CMK (cell line): ENCODE results near the gene KCNIP4.

ENCODE experiments used
- DNase-seq: peaks from one replicate; pipeline ENCODE4 v3.0.0-alpha.2; 2010; ENCODE audit warnings: low read depth

The KCNIP4 gene

DNA sequence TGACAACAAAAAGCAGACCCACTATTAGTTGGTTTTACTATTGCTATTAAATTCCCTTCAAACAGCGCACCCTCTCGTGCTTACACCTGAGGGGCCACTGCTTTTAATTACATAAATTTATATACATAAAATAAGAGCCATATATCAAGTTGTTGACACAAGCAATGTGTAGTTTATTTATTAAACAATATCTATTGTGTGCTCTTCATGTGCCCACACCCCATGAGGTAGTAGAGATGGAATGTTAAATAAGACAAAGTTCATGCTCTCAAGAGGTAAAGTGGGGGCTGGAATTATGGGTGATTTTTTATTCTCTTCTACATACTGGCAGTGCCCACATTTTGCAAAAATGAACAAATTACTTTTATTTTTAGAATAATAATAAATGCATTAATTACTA is 47.3 kb downstream of the KCNIP4 start:
- no peak for DNase-seq

DNA sequence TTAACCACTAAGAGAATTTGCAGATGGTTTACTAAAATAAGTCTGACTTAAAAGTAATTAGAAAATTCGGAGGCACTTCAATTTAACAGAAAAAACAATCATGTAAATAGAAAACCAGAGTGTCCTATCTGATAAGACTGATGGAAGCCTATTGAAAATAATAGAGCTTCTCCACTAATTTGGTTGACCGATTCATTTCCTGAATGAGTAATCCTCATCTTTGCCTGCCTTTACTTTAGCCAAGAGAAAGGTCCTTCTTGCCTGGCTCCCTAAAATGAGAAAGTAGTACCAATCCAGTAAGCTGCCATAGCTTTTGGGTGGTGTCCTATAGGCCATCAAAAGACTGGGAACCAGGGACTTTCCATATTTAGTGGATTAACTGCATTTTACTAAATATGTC is 48.4 kb downstream of the KCNIP4 start:
- no peak for DNase-seq

DNA sequence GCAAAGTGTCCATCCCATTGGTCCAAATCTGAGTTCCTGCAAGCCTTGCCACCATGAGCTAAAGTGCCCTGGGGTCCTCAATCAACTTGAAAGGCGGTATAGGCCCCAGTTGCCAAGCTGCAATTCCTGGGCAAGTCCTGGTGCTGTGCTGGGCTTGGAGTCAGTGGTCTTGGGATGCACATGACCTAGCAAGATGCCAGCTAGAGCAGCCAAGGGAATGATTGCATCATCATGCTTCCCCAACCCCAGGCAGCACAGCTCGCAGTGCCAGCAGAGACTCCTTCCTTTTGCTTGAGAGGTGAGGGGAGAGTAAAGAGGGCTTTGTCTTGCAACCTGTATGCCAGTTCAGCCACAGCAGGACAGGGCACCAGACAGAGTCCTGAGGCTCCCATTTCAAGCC is 50.5 kb downstream of the KCNIP4 start:
- DNase-seq, result no peak

DNA sequence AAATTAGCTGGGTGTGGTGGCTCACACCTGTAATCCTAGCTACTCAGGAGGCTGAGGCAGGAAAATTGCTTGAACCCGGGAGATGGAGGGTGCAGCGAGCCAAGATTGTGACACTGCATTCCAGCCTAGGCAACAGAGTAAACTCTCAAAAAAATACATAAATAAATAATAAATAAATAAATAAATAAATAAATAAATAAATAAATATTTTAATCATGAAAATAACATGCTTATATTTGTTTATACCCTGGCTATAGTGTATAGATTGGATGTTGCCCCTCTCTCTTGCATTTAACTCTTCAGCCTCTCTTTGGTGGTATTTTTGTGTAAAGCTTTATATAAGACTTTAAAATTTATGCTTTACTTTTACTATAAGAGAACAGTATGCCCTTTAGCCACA is 51.8 kb downstream of the KCNIP4 start:
- DNase-seq, result no peak

DNA sequence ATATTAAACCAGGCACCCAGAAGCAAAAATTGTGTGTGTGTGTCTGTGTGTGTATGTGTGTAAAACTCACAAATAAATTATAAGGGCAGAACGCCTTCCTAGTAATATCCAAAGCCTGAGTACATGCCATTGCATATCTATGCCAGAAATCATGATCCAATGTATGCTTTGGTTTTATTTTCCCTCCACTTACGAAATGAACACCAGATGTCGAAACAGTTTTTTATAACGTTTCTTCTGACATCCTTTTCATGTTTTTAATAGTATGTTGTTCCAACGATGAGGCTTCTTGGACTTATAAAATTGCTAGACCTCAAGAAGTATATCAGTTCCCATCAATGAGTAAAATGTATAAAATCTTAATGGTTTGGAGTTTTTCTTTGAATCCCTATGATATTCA is 55.4 kb downstream of the KCNIP4 start:
- DNase-seq, result no peak

DNA sequence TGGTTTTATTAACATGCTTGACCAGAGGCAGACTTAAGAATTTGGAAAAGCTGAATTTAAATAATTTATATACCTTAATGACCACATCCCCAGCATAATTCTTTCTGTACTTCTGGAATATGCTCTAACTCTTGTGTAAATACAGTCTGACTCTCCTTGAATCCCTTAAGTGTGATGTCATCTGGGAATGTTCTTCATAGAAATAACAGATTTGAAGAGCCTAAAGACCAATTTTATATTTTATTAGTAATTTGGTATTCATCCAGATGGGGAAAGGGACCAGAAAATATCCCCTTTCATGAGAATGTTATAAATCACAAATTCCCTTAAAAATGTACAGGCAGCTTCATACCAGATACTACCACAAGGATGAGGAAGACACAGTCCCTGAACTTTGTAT is 58.3 kb downstream of the KCNIP4 start:
- no peak for DNase-seq

DNA sequence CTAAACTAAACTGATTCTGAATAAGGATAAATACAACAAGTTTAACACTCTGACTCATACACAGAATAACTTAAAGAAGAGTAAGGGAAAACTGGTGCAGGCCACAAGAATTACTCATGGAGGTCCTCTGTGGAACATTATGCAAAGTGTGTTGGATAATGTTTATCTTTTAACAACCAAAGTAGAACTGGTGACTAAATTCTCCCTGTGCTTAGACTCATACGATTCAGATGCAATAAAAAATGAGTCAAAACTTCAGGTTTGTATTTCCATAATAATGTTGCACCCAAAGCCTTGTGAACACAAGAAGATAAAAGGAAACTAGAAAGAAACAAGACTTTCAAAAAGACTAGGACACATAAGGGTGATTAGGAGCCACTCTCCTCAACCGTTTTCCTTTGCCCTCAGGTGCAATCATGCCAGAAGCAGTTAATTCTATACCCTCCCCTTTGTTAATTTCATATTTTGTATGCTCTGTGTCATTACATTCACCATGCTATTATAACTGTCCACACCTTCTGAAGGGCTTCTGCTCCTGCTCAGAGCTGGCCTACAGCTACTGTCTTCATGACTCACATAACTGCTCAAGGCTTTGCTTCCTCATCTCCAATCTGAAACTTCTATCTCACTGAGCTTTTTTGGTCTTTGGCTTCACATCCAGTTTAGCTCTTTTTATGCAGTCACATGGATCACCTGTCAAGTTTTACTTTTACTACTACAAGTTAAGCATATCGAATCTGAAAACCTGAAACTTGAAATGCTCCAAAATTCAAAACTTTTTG is 60.2 kb downstream of the KCNIP4 start:
- DNase-seq, result no peak

DNA sequence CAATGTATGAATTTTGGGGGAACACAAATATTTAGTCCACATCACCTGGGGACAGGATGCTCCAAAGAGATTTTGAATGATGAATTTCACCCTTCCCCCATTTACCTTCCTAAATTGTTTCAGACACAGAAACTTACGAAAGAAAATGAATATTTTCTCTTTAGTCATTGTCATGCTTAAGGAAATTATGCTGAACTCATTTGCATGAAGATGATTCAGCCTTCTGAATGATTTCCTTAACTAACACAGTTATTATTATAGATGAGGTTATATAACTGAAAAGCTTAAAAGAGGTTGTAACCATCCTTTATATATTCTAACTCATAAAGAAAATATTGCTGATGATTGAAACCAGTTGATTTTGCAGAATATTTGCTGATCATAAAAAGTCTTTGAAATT is 61.1 kb downstream of the KCNIP4 start:
- DNase-seq, result no peak

DNA sequence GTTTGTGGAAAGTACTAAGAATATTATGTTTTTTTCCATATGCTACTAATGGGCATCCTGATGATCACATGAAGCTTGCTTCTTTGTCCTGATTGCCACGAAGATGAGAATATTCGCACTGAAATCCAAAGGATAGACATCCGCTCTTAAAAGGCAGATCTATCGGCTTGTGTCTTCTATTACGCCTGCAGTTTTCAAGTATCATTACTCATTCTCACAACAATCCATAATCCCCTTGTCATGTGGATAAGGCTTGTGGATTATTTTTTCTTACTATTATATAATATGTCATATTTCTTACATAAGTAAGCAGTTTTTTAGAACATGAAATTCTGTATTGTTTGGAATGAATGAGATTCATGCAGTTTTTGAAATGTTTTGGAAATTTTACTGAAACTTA is 62.8 kb downstream of the KCNIP4 start:
- DNase-seq, result no peak

DNA sequence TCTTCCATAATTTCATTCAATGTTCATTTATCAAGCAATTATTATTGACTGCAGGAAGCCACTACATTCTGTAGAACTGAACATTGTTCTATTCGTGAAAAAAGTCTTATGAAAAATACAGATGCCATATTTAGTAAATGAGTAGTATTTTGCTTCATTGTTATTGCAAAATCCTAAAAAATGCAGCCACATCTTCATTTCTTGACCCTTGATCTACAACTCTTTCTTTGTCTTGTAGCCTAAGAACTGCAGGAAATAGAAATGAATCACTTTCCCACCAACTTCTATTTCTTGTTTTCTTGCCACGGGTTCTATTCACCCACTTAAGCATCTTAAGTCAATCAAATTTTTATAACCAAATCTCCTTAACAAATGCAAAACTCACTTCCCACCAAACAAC is 63.3 kb downstream of the KCNIP4 start:
- no peak for DNase-seq

DNA sequence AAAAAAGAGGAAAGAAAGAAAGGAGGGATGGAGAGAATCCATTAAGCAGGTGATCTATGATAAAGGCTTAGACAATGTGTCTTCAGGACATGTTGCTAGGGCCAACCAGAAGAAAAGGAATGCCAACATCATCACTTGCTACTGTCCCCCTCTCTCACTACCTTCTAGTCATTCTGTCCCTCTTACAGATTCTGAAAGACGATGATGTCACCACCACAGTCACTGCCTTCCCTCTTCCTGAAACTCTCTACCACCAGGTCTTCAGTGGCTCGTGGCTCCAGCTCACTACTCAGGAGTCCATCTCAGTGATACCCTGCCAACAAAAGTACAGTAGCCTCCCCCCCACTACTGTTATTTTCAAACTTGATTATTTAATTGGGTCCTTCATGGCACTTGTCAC is 64.0 kb downstream of the KCNIP4 start:
- DNase-seq, result no peak

DNA sequence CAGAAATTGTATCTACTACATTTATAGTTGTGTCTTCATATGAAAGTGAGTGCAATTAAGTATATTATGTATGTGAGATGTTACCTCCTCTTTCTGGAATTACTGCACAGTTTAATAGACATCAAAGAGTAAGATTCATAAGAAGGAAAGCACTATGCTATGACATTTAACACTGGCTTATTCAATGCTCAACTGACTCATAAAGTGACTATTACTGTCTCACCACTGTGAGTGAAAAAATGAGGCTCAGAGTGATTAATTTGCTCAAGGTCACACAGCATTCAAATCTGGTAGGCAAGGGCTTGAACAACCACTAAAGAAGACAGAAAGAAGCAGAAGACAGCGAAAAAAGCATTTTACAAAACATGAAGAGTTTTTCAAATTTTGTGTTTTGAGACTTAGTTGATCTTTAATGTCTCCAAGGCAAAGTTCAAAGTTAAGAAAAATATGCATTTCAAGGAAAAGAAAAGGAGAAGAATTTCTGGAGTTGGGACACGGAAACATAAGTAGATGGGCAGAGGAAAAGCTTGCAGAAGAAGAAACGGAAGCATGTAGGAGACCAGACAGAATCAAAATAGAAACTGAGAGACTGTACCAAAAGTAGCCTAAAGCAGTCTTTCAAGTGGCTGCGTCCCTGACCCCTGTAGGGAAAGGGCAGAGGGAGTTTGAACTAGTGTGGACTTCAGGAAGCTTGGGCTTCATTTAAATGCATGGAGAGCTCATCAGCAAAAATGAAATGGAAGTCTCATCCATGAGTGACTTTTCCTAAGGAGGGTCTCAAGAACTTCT is 66.3 kb downstream of the KCNIP4 start:
- DNase-seq, result no peak

DNA sequence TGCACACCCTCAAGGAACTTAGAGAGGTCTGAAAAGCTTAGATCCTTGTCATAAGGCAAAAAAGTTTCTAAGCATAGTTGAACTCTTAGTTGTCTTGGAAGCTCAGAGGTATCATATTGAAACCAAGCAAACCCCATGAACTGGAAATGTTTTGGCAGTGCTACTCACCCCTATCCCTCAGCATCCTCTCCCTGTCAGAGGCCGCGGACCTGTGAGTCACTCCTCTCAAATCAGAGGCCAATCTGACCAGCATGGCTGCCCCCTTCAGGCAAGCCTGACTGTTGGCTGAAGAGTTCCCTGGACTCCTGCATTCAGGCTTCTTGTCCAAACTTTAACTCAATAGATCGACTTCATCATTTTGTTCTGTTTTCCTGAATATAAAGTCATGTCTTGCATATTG is 69.4 kb downstream of the KCNIP4 start:
- DNase-seq, result no peak

DNA sequence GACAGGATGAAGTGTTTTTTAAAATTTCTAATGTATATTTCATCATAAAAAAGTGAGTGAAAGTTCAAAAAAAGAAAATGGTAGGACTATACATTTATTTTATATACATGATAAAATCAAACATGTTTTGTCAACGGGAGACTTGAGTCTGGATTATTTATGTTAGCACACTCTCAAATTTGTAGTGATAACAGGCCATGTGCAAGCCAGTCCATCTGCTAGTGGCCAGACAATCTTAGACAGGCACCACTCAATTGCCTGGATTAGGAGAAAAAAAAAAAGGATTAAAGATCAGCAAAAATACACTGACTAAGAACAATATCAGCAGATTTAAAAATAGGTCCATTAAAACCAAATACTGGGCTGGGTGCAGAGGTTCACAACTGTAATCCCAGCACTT is 71.9 kb downstream of the KCNIP4 start:
- DNase-seq, result no peak

DNA sequence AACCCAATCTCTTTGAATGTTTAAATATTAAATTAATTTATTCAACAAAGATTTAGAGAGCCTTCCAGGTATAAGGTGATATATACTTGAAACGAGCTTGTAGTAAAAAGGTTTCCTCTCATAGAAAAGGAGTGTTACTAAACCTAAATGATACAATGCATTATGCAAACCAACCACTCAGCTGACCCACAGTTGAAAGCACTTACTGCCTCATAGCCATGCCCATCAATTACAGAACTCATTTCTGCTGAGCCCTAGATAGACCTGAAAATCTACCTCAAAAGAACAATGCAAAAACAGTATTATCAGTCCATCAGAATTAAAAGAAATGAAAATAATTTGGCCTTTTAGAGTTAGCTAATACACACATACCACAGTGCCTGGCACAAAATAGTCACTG is 75.4 kb downstream of the KCNIP4 start:
- no peak for DNase-seq

DNA sequence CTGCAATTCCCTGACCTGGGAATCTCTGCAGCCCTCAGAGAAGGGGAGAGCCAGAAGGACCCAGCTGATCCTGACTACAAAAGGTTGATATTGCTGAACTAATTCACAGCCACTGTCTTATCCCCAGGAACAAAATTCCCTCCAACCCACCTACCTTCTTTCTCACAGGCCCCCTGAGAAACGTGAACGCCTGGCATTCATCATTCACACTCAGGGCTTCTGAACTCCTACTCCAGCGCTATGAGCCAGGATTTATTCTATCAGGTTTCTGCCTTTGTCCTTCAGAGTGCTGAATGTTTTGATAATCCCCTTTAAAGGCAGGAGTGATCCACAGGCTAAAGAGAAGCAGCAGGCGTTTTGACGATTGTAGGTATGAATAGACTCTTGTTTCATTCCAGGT is 76.5 kb downstream of the KCNIP4 start:
- no peak for DNase-seq

DNA sequence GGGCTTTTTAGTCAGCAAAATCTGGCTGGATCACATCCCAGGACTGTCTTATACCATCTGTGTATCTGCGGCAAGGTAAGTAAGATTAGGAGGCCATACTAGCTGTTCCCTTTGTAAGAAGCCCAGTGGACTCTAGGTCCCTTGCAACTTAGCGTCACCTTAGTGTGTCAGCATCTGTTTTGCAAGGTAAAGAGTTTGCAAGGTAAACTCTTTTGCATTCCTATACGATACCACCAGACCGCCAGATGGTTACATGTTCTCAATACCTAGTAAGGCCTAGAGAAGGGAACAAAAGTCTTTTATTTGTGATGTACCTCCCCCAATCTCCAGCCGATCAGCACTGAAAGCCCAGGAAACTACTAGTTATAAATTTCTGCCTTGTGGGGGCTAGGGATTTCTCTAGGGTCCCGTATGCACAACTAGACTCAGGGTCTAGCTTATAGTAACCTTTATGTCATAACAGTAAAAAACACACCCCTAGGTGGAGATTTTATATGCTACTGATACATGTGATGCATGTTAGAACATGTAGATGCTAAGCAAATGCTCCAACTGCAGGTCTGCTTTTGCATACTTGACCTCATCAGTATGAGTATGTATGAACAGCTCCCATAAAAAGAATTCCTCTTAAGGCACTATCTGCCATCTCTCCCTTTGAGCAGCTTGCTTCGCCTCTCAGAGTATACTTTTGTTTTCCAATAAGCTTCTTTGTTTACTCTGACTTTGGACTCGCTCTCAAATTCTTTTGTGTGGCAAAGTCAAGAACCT is 78.4 kb downstream of the KCNIP4 start:
- no peak for DNase-seq

DNA sequence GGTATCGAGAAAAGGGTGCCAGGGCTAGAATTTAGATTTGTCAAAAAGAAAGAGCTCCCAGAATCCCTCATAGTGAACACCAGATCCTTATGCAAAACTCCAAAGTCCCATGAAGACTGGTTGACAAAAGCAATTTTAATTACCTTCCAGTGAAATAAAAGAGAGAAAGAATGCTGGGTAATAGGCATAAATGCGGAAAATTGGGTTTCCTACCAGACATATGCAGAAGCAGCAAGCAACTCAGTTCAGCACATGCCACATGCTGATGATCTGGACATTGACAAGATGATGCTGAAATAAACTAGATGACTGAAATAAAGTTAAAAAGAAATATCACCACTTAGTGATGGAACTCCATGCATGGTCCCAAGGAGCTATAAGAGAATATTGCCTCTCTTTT is 83.9 kb downstream of the KCNIP4 start:
- no peak for DNase-seq

DNA sequence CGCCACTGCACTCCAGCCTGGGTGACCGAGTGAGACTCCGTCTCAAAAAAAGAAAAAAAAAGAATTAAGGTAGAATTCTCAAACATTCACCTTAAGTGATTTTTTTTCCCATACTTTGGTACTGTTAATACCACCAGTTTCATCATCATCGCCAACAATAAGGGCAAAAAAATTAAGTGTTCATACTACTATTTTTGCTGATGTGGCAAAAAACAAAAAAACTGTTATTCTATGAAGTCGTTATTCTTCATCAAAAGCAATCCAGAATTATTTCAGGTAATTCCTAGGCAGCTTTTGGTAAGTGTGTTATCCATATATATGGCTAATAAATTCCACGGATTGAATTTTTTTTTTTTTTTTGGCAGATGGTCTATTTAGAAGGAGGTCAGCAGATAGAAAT is 85.7 kb downstream of the KCNIP4 start:
- DNase-seq, result no peak

DNA sequence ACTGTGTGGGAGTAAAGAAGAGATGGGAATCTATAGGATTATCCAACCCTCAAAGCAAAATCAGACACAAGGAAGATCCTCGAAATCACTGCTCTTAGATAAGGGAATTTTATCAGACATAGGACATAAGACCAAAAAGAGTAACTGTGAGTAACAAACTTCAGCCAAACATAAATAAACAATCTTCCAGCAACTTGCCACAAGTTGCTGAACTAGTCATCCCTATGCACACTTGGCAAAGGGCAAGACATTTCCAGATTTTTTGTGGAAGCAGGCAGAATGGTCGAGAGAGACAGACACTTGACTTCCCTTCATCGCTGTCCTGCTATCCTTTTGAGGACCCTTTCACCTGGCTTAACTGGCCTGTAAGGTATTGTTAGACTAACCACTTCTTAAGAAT is 89.6 kb downstream of the KCNIP4 start:
- no peak for DNase-seq

DNA sequence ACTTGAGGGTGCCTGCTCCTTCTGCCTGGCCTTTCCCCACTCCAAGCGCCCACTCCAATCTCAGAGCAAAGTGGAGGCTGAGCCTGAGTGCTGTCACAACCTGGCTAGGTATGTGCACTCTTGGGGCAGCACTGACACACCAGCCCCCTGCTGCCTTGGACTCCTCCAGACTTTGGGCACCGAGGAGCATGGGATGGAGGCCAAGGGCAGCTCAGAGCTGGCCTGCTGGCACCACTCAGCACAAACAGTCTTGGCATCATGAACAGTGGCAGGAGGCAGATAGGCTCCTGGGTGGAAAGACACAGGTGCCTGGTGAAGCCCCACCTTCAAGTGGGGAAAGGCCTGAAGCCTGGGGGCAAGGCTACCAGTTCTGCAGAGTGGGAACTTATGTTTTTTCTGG is 91.8 kb downstream of the KCNIP4 start:
- DNase-seq, result no peak

DNA sequence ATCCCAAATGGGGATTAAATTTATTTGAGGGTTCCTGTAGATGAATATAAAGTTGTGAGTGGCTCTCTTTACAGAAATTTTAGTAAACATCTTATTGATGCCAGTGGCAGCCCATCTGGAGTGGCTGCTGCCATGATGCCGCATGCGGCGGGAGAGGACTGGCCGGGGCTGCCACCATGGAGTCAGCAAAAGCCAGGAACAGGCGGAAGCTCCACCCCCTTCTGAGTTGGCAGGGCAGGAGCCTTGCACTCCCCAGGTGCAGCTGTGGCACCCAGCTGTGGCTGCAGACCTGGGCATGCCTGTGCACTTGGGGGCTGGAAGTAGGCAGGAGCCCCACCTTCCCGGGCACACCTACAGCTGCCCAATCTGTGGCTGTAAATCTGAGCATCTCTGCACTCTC is 92.3 kb downstream of the KCNIP4 start:
- no peak for DNase-seq

DNA sequence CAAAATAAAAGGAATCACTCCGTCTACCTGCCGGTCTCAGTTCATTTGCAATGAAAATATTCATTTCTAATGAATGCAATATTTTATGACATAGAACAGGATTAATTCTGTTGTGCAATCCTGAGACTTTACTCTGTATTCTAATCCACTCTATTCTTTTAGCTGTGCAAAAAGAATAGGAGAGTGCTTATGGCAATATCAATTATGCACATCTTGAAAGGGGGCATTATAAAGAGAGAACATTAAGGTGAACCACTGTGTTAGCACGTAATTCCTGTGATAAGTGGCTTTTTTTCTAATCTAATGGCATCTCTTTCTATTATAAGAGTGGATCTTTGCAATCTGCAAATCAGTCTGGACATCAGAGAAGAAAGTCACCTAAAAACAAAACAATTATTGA is 99.5 kb downstream of the KCNIP4 start:
- no peak for DNase-seq
